ENCODE results near the gene ZNF217. TPM values are rescaled to one million over a fixed set of nuclear protein-coding genes. Genes with fewer than 3 reads are reported as not detected.
A peak's percentile ranks its signal among the peaks of the same experiment; 100 is the strongest.

ZNF217 gene
- polyA plus RNA-seq, 3 donors = 10.5 to 41.5 (median 24.4) TPM

- H2AFZ ChIP-seq (ENCODE audit: insufficient read depth, low read depth, low read length, poor library complexity, severe bottlenecking) = no peak overlapping the region
- H3K4me2 ChIP-seq (replicated peaks; ENCODE audit: extremely low read depth, low read length, poor library complexity, severe bottlenecking) = no peak overlapping the region
- no peak overlapping the region for H3K27ac ChIP-seq (ENCODE audit: low read depth in 1 of 2, low read length in 2 of 2)
- Mint-ChIP-seq H3K27ac (peak overlapping the region in 5 of 7 donors; percentile 5 to 67 (median 63)), H3K9me3 (peaks cover 0 to 2% (median 0%) of the 10 kb centered on the region in 7 donors), H3K27me3 (ENCODE audit: low read depth in 3 of 3) (peaks cover 0 to 3% (median 0%) of the 10 kb centered on the region in 3 donors), H3K4me1 (peaks cover 33% of the 10 kb centered on the region), H3K36me3 (peaks cover 84 to 94% of the 10 kb centered on the region in 2 donors), H3K4me3 (no peak overlapping the region)
- peaks cover 100% of the 10 kb centered on the region for H4K20me1 ChIP-seq (ENCODE audit: insufficient read depth, low read length)
- no peak for TF ChIP-seq CTCF (IDR thresholded peaks at IDR 0.05)
- no peaks in the 10 kb centered on the region for H3K27me3 ChIP-seq (ENCODE audit: control insufficient read depth in 2 of 2, insufficient read depth in 2 of 2, low read length in 2 of 2)
- no peak overlapping the region for H3K9ac ChIP-seq (ENCODE audit: insufficient read depth, low read length, poor library complexity, severe bottlenecking)
- no peaks in the 10 kb centered on the region for H3K9me3 ChIP-seq (replicated peaks in 1 of 2; ENCODE audit: control insufficient read depth in 1 of 2, insufficient read depth in 1 of 2, low read length in 2 of 2)
- peaks cover 100% of the 10 kb centered on the region for H3K79me2 ChIP-seq (ENCODE audit: insufficient read depth, low read length)
- H3K4me3 ChIP-seq (replicated peaks in 1 of 3; ENCODE audit: low read depth in 2 of 3, low read length in 3 of 3) = no peak overlapping the region
- peaks cover 14 to 23% of the 10 kb centered on the region in 2 donors for H3K4me1 ChIP-seq (ENCODE audit: control insufficient read depth in 1 of 2, insufficient read depth in 2 of 2, low read length in 2 of 2)
- DNase-seq = no peak
- H3K36me3 ChIP-seq (replicated peaks in 1 of 2; ENCODE audit: control insufficient read depth in 1 of 2, insufficient read depth in 2 of 2, low read length in 2 of 2) = peaks cover 88 to 89% of the 10 kb centered on the region in 2 donors
- intact Hi-C loops (cut with micrococcal nuclease) = loop anchor here (5.0 to 10.0 kb wide), 4 partner anchors 260 to 490 kb away; no protein-coding TSS in a partner anchor
- WGBS (ENCODE audit: insufficient coverage) = 100% methylated on average over 1 of the region's 6 CpGs
These were observed 18.8 kb downstream of the ZNF217 start for GRCh38 chr20:53574819-53575218.

- peaks cover 9 to 18% of the 10 kb centered on the region in 2 donors for H3K4me1 ChIP-seq (ENCODE audit: control insufficient read depth in 1 of 2, insufficient read depth in 2 of 2, low read length in 2 of 2)
- WGBS (ENCODE audit: insufficient coverage) = 98% methylated on average over 10 of the region's 14 CpGs
- H3K9me3 ChIP-seq (replicated peaks in 1 of 2; ENCODE audit: control insufficient read depth in 1 of 2, insufficient read depth in 1 of 2, low read length in 2 of 2) = no peaks in the 10 kb centered on the region
- peaks cover 100% of the 10 kb centered on the region for H4K20me1 ChIP-seq (ENCODE audit: insufficient read depth, low read length)
- H3K4me3 ChIP-seq (replicated peaks in 1 of 3; ENCODE audit: low read depth in 2 of 3, low read length in 3 of 3) = no peak overlapping the region
- H3K27me3 ChIP-seq (ENCODE audit: control insufficient read depth in 2 of 2, insufficient read depth in 2 of 2, low read length in 2 of 2) = no peaks in the 10 kb centered on the region
- H3K36me3 Mint-ChIP-seq = peaks cover 86 to 98% of the 10 kb centered on the region in 2 donors
- intact Hi-C loops (cut with micrococcal nuclease) = loop anchor here (10.0 kb wide), 2 partner anchors 260 to 490 kb away; no protein-coding TSS in a partner anchor
- H2AFZ ChIP-seq (ENCODE audit: insufficient read depth, low read depth, low read length, poor library complexity, severe bottlenecking) = no peak overlapping the region
- H3K4me2 ChIP-seq (replicated peaks; ENCODE audit: extremely low read depth, low read length, poor library complexity, severe bottlenecking) = no peak overlapping the region
- H3K4me1 Mint-ChIP-seq = peaks cover 28% of the 10 kb centered on the region
- no peak overlapping the region for H3K9ac ChIP-seq (ENCODE audit: insufficient read depth, low read length, poor library complexity, severe bottlenecking)
- no peak for TF ChIP-seq CTCF (IDR thresholded peaks at IDR 0.05)
- peaks cover 0 to 3% (median 0%) of the 10 kb centered on the region in 3 donors for H3K27me3 Mint-ChIP-seq (ENCODE audit: low read depth in 3 of 3)
- H3K27ac Mint-ChIP-seq = peak overlapping the region in 1 of 7 donors; percentile 46
- H3K27ac ChIP-seq (ENCODE audit: low read depth in 1 of 2, low read length in 2 of 2) = no peak overlapping the region
- no peak overlapping the region for H3K4me3 Mint-ChIP-seq
- H3K36me3 ChIP-seq (replicated peaks in 1 of 2; ENCODE audit: control insufficient read depth in 1 of 2, insufficient read depth in 2 of 2, low read length in 2 of 2) = peaks cover 92 to 93% of the 10 kb centered on the region in 2 donors
- H3K79me2 ChIP-seq (ENCODE audit: insufficient read depth, low read length) = peaks cover 100% of the 10 kb centered on the region
- no peak for DNase-seq
- peaks cover 0 to 2% (median 0%) of the 10 kb centered on the region in 7 donors for H3K9me3 Mint-ChIP-seq
These were observed 19.3 kb downstream of the ZNF217 start for GRCh38 chr20:53574259-53574789.

Measured in CD14-positive monocyte (primary cell).